NB4 (cell line): ENCODE measurements around the gene WDR88.

Source experiments
- DNase-seq: peaks from one replicate; pipeline ENCODE4 v3.0.0; 2010; ENCODE audit warnings: low read depth
- H3K4me3 ChIP-seq: one replicate; pipeline ENCODE4 v1.5.1; 2011; ENCODE audit warnings: mild to moderate bottlenecking, low read depth, low read length, moderate library complexity
- CTCF ChIP-seq: IDR thresholded peaks from one replicate; pipeline ENCODE4 v1.5.1; 2012; ENCODE audit warnings: low read depth, low read length
- MAX ChIP-seq: IDR thresholded peaks from 2 replicates; pipeline ENCODE4 v1.6.1; 2011; ENCODE audit warnings: low read depth, low read length
- MYC ChIP-seq: IDR thresholded peaks from 2 replicates; pipeline ENCODE4 v1.6.1; 2011; ENCODE audit warnings: low read depth, low read length
- POLR2A ChIP-seq: IDR thresholded peaks from 2 replicates; pipeline ENCODE4 v1.6.1; 2011; ENCODE audit warnings: mild to moderate bottlenecking; ENCODE audit not compliant: insufficient read length; ENCODE audit errors: extremely low read depth

WDR88 gene

GRCh38 chr19:33214596-33214995 lies 82.7 kb downstream of the WDR88 start:
- H3K4me3 ChIP-seq: no peak overlapping the region
- TF ChIP-seq MYC (no peak), CTCF (peak; percentile 44), POLR2A (no peak)
- peak; percentile 64 for DNase-seq

GRCh38 chr19:33215438-33216197 lies 83.7 kb downstream of the WDR88 start:
- no peak overlapping the region for H3K4me3 ChIP-seq
- DNase-seq: no peak

GRCh38 chr19:33216198-33216830 lies 84.4 kb downstream of the WDR88 start:
- H3K4me3 ChIP-seq: no peak overlapping the region
- DNase-seq: no peak
- TF ChIP-seq MYC: no peak
- no peak for TF ChIP-seq CTCF
- TF ChIP-seq MAX: no peak
- TF ChIP-seq POLR2A: no peak

More at GRCh38 chr19:33215438-33216197, 83.7 kb downstream of the WDR88 start:
- TF ChIP-seq POLR2A: no peak
- TF ChIP-seq CTCF: no peak
- TF ChIP-seq MAX: no peak
- TF ChIP-seq MYC: no peak

- no peak overlapping the region for H3K4me3 ChIP-seq
- TF ChIP-seq POLR2A (no peak), MYC (no peak), CTCF (no peak), MAX (no peak)
- no peak for DNase-seq
Measured at GRCh38 chr19:33217881-33218280, 86.0 kb downstream of the WDR88 start.

- H3K4me3 ChIP-seq: no peak overlapping the region
- peak; percentile 34 for DNase-seq
- no peak for TF ChIP-seq POLR2A
- peak; percentile 24 for TF ChIP-seq CTCF
Measured at GRCh38 chr19:33219261-33219815, 87.4 kb downstream of the WDR88 start.
